NCI-H446 (cell line): Measurements from ENCODE around the gene STX1A.

ENCODE experiments used
- DNase-seq, 2 experiments: peaks; one replicate each; lab custom pipeline; 2025; lab: John Stamatoyannopoulos, UW

Gene STX1A

GRCh38 chr7:73707045-73707631 lies 12.3 kb downstream of the STX1A start:
- peak; percentile 18 to 55 for DNase-seq

GRCh38 chr7:73706126-73707044 lies 13.1 kb downstream of the STX1A start:
- DNase-seq = no peak

GRCh38 chr7:73705551-73705920 lies 13.9 kb downstream of the STX1A start:
- no peak for DNase-seq

- DNase-seq = peak; percentile 47 to 58
Observed at GRCh38 chr7:73704640-73705550, 14.6 kb downstream of the STX1A start.

- DNase-seq = no peak
Observed at GRCh38 chr7:73703757-73704639, 15.5 kb downstream of the STX1A start.

- no peak for DNase-seq
Observed at GRCh38 chr7:73703225-73703624, 16.2 kb downstream of the STX1A start.

- no peak for DNase-seq
Observed at GRCh38 chr7:73702665-73703064, 16.8 kb downstream of the STX1A start.

GRCh38 chr7:73702226-73702625 lies 17.2 kb downstream of the STX1A start:
- DNase-seq = no peak

GRCh38 chr7:73701357-73701995 lies 18.0 kb downstream of the STX1A start:
- no peak for DNase-seq

GRCh38 chr7:73700581-73701134 lies 18.8 kb downstream of the STX1A start:
- no peak for DNase-seq

- no peak for DNase-seq
Observed at GRCh38 chr7:73700069-73700423, 19.4 kb downstream of the STX1A start.

GRCh38 chr7:73699370-73700068 lies 19.9 kb downstream of the STX1A start:
- DNase-seq = no peak

- no peak for DNase-seq
Observed at GRCh38 chr7:73698410-73698809, 21.1 kb downstream of the STX1A start.

- no peak for DNase-seq
Observed at GRCh38 chr7:73696372-73696771, 23.1 kb downstream of the STX1A start.

GRCh38 chr7:73690646-73691045 lies 28.8 kb downstream of the STX1A start:
- DNase-seq = no peak

- no peak for DNase-seq
Observed at GRCh38 chr7:73688288-73688687, 31.2 kb downstream of the STX1A start.

GRCh38 chr7:73685311-73685710 lies 34.2 kb downstream of the STX1A start:
- DNase-seq = no peak

GRCh38 chr7:73683788-73684693 lies 35.4 kb downstream of the STX1A start:
- no peak for DNase-seq
